Tongue (tissue), 2 donors: ENCODE data around the gene TMEM168. TPM values are rescaled to one million over a fixed set of nuclear protein-coding genes. Genes with fewer than 3 reads are reported as not detected.

Source experiments
- DNase-seq: peaks from one replicate; pipeline ENCODE4 v3.0.0-alpha.2; 2015
- total RNA-seq: library from RNA; depleted of rRNA; stranded (reverse); fragments of >200 nt; gene quantifications from one replicate; pipeline ENCODE4 v1.2.3, GENCODE V29; 2014

The TMEM168 gene
- total RNA-seq, 1 donor from 2014 or later, result 44.6 TPM

DNA sequence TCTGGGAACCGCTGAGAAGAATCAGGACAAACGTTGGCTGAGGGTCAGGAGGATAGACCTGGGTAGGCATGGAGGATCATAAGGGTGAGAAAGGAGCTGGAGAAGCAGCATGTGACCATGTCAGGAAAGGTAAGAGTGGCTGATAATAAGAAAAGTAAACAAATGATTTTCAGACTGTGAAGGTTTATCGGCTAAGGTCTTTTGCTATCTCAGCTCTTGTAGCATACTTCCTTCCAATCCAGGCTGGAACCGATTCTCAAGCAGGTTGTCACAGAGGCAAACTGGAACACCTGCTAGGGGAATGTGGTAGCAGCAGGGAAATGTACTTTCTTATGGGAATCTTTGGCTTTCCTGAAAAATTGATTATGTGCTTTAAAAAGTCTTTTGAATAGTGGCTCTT lies 74.7 kb downstream of the TMEM168 start:
- no peak for DNase-seq

DNA sequence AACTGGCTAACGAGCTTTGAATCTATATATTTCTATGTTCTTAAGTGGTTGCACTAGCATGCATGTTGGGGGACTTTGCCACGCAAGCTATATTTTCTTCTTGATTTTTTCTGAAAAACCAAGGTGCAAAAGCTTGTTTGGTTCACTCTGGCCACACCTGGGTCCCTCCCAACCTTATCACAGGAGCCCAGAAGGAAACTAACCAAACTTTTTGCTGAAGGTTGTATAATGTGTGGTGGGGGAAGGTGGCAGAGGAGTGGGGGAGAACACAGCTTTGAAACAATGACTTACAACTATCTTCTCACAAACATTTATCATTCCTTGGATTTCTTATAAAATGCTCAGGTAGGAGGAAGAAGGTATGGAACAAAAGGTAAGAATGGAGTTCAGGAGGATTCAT lies 75.3 kb downstream of the TMEM168 start:
- DNase-seq, result no peak
